ENCODE measurements around the gene HAGH.

- no peak for TF ChIP-seq EZH2 (IDR thresholded peaks at IDR 0.05; ENCODE audit: insufficient read depth, low read length)
- no peak for TF ChIP-seq CTCF (IDR thresholded peaks at IDR 0.05; ENCODE audit: insufficient read depth, low read depth, low read length)
Observed at GRCh38 chr16:1818873-1819525, 7.6 kb downstream of the HAGH start.
